A673 (cell line): Measurements from ENCODE around the gene GAL3ST1.

Experiments
- CTCF ChIP-seq: fragments of 300-800, 200-600 bp; sonication (generic); conservative IDR thresholded peaks from 2 replicates; pipeline ENCODE4 v1.5.1; 2017; ENCODE audit warnings: low read depth, mild to moderate bottlenecking, antibody characterized with exemption, low read length, moderate library complexity, mixed read lengths
- EZH2 ChIP-seq: fragments of 200-600 bp; sonication (generic); IDR thresholded peaks from 2 replicates; pipeline ENCODE4 v1.6.1; 2017; ENCODE audit warnings: borderline replicate concordance, low read depth, mild to moderate bottlenecking, mixed read lengths, antibody characterized with exemption, low read length; ENCODE audit not compliant: poor library complexity, severe bottlenecking

- TF ChIP-seq CTCF (no peak), EZH2 (no peak)
Measured at GRCh38 chr22:30582788-30583545, 8.5 kb upstream of the GAL3ST1 start.
